Adrenal gland (tissue), 5 donors: ENCODE measurements around the gene NDUFAF3.

Source experiments
- POLR2A ChIP-seq, 2 donors: fragments of 450-650 bp; IDR thresholded peaks; one replicate each; pipeline ENCODE4 v1.6.1; 2017; ENCODE audit warnings: antibody characterized with exemption in 2 of 2, mild to moderate bottlenecking in 2 of 2, moderate library complexity in 1 of 2
- TF ChIP-seq, protein P1 (sequence below), 6 experiments: fragments of 450-650 bp in 4 of 6; fragments of 200-600 bp in 2 of 6; sonication (generic) in 1 of 6; IDR thresholded peaks; 1 replicate in 5 of 6; 2 replicates in 1 of 6; pipeline versions ENCODE4 v1.5.1 to v1.8.0; 2016 to 2021; ENCODE audit warnings: antibody characterized with exemption in 6 of 6, mild to moderate bottlenecking in 2 of 6, moderate library complexity in 1 of 6
- donor health status: DM: no; HTN: no; CAD: no.

DNA sequence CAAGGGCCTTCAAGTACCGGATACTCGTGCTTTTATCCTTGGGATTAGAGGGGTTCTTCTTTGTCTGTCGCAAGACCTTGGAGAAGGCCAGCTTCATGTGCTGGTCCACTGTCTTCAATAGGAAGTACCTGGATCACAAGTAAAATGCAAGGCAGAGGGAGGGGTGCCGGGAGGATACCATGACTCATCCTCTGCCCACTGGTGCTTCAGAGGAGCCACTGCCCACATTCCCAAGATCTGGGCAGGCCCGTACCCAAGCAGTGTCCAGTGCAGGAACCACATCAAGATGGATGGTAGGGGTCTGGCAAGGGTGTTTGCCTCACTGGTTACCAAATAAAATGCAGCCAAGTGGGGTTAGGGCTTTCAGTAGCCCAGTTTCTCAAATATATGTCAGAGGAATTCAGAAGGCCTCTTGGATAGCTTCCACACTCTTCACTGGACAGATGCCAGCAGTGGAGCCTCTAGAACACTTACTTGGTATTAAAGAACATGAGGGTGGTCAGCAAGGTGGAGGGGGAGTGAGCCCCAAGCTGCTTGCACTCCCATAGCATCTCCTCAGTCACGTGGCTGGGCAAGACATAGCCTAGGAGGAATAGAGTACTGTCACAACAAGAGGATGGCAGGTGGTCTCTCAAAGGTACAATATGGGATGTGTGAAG lies 10.9 kb downstream of the NDUFAF3 start:
- no peak for TF ChIP-seq POLR2A (IDR thresholded peaks at IDR 0.05)
- TF ChIP-seq, protein P1, sequence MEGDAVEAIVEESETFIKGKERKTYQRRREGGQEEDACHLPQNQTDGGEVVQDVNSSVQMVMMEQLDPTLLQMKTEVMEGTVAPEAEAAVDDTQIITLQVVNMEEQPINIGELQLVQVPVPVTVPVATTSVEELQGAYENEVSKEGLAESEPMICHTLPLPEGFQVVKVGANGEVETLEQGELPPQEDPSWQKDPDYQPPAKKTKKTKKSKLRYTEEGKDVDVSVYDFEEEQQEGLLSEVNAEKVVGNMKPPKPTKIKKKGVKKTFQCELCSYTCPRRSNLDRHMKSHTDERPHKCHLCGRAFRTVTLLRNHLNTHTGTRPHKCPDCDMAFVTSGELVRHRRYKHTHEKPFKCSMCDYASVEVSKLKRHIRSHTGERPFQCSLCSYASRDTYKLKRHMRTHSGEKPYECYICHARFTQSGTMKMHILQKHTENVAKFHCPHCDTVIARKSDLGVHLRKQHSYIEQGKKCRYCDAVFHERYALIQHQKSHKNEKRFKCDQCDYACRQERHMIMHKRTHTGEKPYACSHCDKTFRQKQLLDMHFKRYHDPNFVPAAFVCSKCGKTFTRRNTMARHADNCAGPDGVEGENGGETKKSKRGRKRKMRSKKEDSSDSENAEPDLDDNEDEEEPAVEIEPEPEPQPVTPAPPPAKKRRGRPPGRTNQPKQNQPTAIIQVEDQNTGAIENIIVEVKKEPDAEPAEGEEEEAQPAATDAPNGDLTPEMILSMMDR (IDR thresholded peaks at IDR 0.05): no peak
